ENCODE measurements around the gene SNCB. TPM values are rescaled to one million over a fixed set of nuclear protein-coding genes. Genes with fewer than 3 reads are reported as not detected.

The SNCB gene
- total RNA-seq, 2 donors from 2014 or later, result not detected

DNA sequence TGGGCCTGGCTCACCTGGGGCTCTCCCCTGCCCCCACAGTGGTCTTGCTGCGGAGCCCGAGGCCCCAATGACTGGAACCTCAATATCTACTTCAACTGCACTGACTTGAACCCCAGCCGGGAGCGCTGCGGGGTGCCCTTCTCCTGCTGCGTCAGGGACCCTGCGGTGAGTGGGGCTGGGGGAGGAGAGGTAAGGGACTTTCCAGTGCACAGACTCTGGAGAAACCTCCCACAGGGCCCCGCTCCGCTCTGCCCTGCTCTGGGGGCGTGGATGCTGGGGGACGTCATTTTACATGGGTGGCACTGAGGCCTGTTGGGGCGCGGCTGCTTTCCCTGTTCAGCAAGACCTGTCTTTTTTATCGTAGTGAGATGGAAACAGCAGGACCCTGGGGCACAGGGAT lies 24.5 kb upstream of the SNCB start:
- TF ChIP-seq, protein P1, sequence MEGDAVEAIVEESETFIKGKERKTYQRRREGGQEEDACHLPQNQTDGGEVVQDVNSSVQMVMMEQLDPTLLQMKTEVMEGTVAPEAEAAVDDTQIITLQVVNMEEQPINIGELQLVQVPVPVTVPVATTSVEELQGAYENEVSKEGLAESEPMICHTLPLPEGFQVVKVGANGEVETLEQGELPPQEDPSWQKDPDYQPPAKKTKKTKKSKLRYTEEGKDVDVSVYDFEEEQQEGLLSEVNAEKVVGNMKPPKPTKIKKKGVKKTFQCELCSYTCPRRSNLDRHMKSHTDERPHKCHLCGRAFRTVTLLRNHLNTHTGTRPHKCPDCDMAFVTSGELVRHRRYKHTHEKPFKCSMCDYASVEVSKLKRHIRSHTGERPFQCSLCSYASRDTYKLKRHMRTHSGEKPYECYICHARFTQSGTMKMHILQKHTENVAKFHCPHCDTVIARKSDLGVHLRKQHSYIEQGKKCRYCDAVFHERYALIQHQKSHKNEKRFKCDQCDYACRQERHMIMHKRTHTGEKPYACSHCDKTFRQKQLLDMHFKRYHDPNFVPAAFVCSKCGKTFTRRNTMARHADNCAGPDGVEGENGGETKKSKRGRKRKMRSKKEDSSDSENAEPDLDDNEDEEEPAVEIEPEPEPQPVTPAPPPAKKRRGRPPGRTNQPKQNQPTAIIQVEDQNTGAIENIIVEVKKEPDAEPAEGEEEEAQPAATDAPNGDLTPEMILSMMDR (IDR thresholded peaks at IDR 0.05), result no peak
- no peak for TF ChIP-seq POLR2A (IDR thresholded peaks at IDR 0.05)
- DNase-seq (no peak), ATAC-seq (no peak)
- H3K9me3 ChIP-seq, result no peaks in the 10 kb centered on the region
- no peak overlapping the region for H3K27ac ChIP-seq
- H3K4me3 ChIP-seq, result no peak overlapping the region
- H3K27me3 ChIP-seq, result no peaks in the 10 kb centered on the region
- no peaks in the 10 kb centered on the region for H3K4me1 ChIP-seq
- peaks cover 0 to 3% of the 10 kb centered on the region in 2 donors for H3K36me3 ChIP-seq (replicated peaks in 1 of 2; ENCODE audit: insufficient read depth in 1 of 2, low read depth in 2 of 2)
- WGBS, 2 donors, result 64 to 94% methylated on average over 5 to 14 of the region's 14 CpGs
- intact Hi-C loops (cut with DNase I), result loop anchor here (10.0 kb wide), 1 partner anchor 440 kb away; no protein-coding TSS in a partner anchor

DNA sequence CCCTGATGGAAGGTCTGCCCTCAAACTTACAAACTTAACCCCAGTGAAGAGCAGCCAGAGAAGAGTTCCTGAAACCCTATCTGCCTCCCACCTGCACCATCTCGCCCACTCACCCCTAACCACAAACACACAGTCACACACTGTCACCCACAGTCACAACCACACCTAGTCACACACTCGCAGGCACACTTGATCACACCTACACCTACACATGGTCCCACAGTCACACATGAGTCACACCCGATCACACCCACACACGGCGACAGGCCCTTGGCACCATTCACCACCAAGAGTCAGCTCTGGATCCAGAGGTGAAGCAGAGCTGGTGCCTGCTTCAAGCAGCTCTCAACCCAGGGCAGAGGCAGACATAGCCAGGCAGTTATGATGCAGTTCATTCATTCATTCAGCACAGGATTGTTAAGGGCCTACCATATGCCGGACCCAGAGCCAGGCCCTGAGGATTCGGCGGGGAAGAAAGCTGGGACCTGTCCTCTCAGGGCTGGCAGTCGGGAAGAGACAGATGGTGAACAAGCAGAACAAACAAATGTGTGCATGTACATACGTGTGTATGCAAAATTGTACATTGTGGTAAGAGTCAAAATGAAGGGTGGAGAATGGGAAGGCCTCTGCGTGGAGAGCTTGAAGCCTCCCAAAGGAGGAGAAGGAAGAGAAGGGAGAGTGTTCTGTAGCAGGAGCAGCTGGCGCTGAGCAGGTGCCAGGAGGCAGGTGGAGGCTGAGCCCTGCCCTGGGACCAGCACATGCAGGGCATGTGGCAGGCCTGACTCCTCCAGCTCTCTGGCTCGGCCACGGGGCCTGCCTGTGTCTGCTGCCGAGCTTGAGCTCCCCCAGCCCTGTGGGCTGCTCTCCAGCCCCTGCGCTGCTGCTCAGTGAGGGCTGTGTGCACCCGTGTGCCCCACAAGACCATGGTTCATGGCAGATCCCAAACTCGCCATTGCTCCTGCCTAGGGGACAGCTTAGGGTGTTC lies 23.4 kb upstream of the SNCB start:
- no peaks in the 10 kb centered on the region for H3K27me3 ChIP-seq
- 75 to 77% methylated on average over 14 to 16 of the region's 18 CpGs for WGBS, 2 donors
- DNase-seq, result no peak
- H3K9me3 ChIP-seq, result no peaks in the 10 kb centered on the region
- H3K4me1 ChIP-seq, result peaks cover 4% of the 10 kb centered on the region
- H3K36me3 ChIP-seq (replicated peaks in 1 of 2; ENCODE audit: insufficient read depth in 1 of 2, low read depth in 2 of 2), result peaks cover 0 to 3% of the 10 kb centered on the region in 2 donors
- intact Hi-C loops (cut with DNase I), result loop anchor here (10.0 kb wide), 1 partner anchor 441 kb away; no protein-coding TSS in a partner anchor
- H3K4me3 ChIP-seq, result no peak overlapping the region
- TF ChIP-seq, protein P1 (IDR thresholded peaks at IDR 0.05), result no peak
- TF ChIP-seq POLR2A (IDR thresholded peaks at IDR 0.05), result no peak
- ATAC-seq, result no peak
- no peak overlapping the region for H3K27ac ChIP-seq

DNA sequence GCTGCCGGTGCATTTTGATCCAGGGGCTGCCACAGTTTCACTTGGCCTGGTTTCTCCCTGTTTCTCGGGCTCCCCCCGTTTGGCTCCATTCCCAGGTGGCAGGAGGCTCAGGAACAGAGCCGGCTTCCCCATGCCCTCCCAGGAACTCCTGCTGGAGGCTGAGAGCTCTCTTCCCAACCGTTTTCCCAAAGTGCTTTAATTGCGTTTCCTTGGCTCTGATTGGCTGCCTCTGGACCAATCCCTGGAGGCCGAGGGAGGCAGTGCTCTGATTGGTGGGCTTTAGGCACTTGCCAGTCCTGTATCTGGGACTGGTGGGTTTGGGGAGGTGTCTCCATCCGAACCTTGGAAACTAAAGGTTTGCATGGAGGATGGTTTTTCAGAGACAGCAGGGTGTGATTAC lies 21.8 kb upstream of the SNCB start:
- Histone ChIP-seq H3K4me1 (peaks cover 13% of the 10 kb centered on the region), H3K9me3 (no peaks in the 10 kb centered on the region), H3K27ac (no peak overlapping the region), H3K36me3 (replicated peaks in 1 of 2; ENCODE audit: insufficient read depth in 1 of 2, low read depth in 2 of 2) (peaks cover 0 to 3% of the 10 kb centered on the region in 2 donors), H3K27me3 (no peaks in the 10 kb centered on the region), H3K4me3 (no peak overlapping the region)
- intact Hi-C loops (cut with DNase I), result loop anchor here (10.0 kb wide), 1 partner anchor 443 kb away; no protein-coding TSS in a partner anchor
- no peak for ATAC-seq
- TF ChIP-seq POLR2A (IDR thresholded peaks at IDR 0.05), result no peak
- TF ChIP-seq, protein P1 (IDR thresholded peaks at IDR 0.05), result no peak
- DNase-seq, result no peak
- WGBS, 2 donors, result 73 to 83% methylated on average over 6 to 8 of the region's 8 CpGs

DNA sequence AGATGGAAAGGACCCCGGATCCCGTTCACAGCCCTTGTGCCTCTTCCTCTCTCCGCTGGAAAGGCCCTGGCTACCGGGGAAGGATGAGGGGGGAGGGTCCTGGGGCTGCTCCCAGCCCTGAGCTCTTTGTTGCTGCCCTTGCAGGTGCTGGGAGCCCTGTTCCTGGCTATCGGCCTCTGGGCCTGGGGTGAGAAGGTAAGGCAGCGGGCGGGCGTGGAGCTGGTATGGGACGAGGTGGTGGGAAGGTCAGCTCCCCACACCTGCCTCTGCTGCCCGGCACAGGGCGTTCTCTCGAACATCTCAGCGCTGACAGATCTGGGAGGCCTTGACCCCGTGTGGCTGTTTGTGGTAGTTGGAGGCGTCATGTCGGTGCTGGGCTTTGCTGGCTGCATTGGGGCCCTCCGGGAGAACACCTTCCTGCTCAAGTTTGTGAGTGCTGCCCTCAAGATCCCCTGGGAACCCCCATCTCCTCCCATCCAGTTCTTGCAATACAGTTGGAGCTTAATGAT lies 21.2 kb upstream of the SNCB start:
- 82 to 90% methylated on average over 13 to 16 of the region's 17 CpGs for WGBS, 2 donors
- no peaks in the 10 kb centered on the region for H3K9me3 ChIP-seq
- no peak overlapping the region for H3K4me3 ChIP-seq
- DNase-seq (no peak), ATAC-seq (no peak)
- peaks cover 0 to 3% of the 10 kb centered on the region in 2 donors for H3K36me3 ChIP-seq (replicated peaks in 1 of 2; ENCODE audit: insufficient read depth in 1 of 2, low read depth in 2 of 2)
- no peak overlapping the region for H3K27ac ChIP-seq
- intact Hi-C loops (cut with DNase I), result loop anchor here (10.0 kb wide), 1 partner anchor 443 kb away; no protein-coding TSS in a partner anchor
- H3K4me1 ChIP-seq, result peaks cover 17% of the 10 kb centered on the region
- H3K27me3 ChIP-seq, result no peaks in the 10 kb centered on the region
- TF ChIP-seq, protein P1 (IDR thresholded peaks at IDR 0.05), result no peak
- TF ChIP-seq POLR2A (IDR thresholded peaks at IDR 0.05), result no peak
